ENCODE results near the gene ZDHHC11.
"Not testable (repeated sequence)": the region's sequence is repeated elsewhere in the genome, so short reads cannot be mapped to it uniquely, and the experiment has no call there.

The ZDHHC11 gene

DNA sequence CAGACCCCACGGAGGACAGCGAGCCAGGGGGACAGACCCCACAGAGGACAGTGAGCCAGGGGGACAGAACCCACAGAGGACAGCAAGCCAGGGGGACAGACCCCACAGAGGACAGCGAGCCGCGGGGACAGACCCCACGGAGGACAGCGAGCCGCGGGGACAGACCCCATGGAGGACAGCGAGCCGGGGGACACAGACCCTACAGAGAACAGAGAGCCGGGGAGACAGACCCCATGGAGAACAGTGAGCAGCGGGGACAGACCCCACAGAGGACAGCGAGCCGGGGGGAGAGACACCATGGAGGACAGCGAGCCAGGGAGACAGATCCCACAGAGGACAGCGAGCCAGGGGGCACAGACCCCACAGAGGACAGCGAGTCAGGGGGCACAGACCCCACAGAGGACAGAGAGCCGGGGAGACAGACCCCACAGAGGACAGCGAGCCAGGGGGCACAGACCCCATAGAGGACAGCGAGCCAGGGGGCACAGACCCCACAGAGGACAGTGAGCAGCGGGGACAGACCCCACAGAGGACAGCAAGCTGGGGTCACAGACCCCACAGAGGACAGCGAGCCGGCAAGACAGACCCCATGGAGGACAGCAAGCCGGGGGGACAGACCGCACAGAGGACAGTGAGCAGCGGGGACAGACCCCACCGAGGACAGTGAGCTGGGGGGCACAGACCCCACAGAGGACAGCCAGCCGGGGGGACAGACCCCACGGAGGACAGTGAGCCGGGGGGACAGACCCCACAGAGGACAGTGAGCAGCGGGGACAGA is 4.4 kb upstream of the ZDHHC11 start:
- Histone ChIP-seq H3K4me3 (replicated peaks; ENCODE audit: insufficient read depth, low read length) (no peak overlapping the region), H3K27ac (replicated peaks) (no peak overlapping the region), H3K27me3 (ENCODE audit: insufficient read depth, poor library complexity, severe bottlenecking) (no peaks in the 10 kb centered on the region)
- TF ChIP-seq, protein P1, sequence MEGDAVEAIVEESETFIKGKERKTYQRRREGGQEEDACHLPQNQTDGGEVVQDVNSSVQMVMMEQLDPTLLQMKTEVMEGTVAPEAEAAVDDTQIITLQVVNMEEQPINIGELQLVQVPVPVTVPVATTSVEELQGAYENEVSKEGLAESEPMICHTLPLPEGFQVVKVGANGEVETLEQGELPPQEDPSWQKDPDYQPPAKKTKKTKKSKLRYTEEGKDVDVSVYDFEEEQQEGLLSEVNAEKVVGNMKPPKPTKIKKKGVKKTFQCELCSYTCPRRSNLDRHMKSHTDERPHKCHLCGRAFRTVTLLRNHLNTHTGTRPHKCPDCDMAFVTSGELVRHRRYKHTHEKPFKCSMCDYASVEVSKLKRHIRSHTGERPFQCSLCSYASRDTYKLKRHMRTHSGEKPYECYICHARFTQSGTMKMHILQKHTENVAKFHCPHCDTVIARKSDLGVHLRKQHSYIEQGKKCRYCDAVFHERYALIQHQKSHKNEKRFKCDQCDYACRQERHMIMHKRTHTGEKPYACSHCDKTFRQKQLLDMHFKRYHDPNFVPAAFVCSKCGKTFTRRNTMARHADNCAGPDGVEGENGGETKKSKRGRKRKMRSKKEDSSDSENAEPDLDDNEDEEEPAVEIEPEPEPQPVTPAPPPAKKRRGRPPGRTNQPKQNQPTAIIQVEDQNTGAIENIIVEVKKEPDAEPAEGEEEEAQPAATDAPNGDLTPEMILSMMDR (IDR thresholded peaks at IDR 0.05; ENCODE audit: insufficient read depth, low read length): no peak
- TF ChIP-seq POLR2AphosphoS5 (IDR thresholded peaks at IDR 0.05; ENCODE audit: low read depth) (no peak), REST (IDR thresholded peaks at IDR 0.05; ENCODE audit: insufficient replicate concordance, low read depth) (no peak), SPI1 (IDR thresholded peaks at IDR 0.05; ENCODE audit: borderline replicate concordance, low read depth) (no peak), GABPA (IDR thresholded peaks at IDR 0.05; ENCODE audit: low read depth) (no peak)
- DNase-seq (ENCODE audit: low read depth in 1 of 2, low spot score in 1 of 2): no peak

- Histone ChIP-seq H3K27ac (replicated peaks) (no peak overlapping the region), H3K4me3 (replicated peaks; ENCODE audit: insufficient read depth, low read length) (no peak overlapping the region), H3K27me3 (ENCODE audit: insufficient read depth, poor library complexity, severe bottlenecking) (no peaks in the 10 kb centered on the region)
- no peak for DNase-seq (ENCODE audit: low read depth in 1 of 2, low spot score in 1 of 2)
- no peak for TF ChIP-seq POLR2AphosphoS5 (IDR thresholded peaks at IDR 0.05; ENCODE audit: low read depth)
- no peak for TF ChIP-seq GABPA (IDR thresholded peaks at IDR 0.05; ENCODE audit: low read depth)
- TF ChIP-seq, protein P1 (IDR thresholded peaks at IDR 0.05; ENCODE audit: insufficient read depth, low read length): no peak
- TF ChIP-seq REST (IDR thresholded peaks at IDR 0.05; ENCODE audit: insufficient replicate concordance, low read depth): no peak
- TF ChIP-seq SPI1 (IDR thresholded peaks at IDR 0.05; ENCODE audit: borderline replicate concordance, low read depth): no peak
These were observed 3.4 kb upstream of the ZDHHC11 start for GRCh38 chr5:854217-854616.

- not testable (repeated sequence) for H3K27ac ChIP-seq (replicated peaks); H3K4me3 ChIP-seq (replicated peaks; ENCODE audit: insufficient read depth, low read length); H3K27me3 ChIP-seq (ENCODE audit: insufficient read depth, poor library complexity, severe bottlenecking); DNase-seq (ENCODE audit: low read depth in 1 of 2, low spot score in 1 of 2)
These were observed 2.8 kb upstream of the ZDHHC11 start for GRCh38 chr5:853416-854090.

GRCh38 chr5:852431-853401 is 1.9 kb upstream of the ZDHHC11 start:
- no peak for DNase-seq (ENCODE audit: low read depth in 1 of 2, low spot score in 1 of 2)
- Histone ChIP-seq H3K27me3 (ENCODE audit: insufficient read depth, poor library complexity, severe bottlenecking) (no peaks in the 10 kb centered on the region), H3K4me3 (replicated peaks; ENCODE audit: insufficient read depth, low read length) (no peak overlapping the region), H3K27ac (replicated peaks) (no peak overlapping the region)
- no peak for TF ChIP-seq POLR2AphosphoS5 (IDR thresholded peaks at IDR 0.05; ENCODE audit: low read depth)
- no peak for TF ChIP-seq SPI1 (IDR thresholded peaks at IDR 0.05; ENCODE audit: borderline replicate concordance, low read depth)
- TF ChIP-seq REST (IDR thresholded peaks at IDR 0.05; ENCODE audit: insufficient replicate concordance, low read depth): no peak
- no peak for TF ChIP-seq GABPA (IDR thresholded peaks at IDR 0.05; ENCODE audit: low read depth)
- TF ChIP-seq, protein P1 (IDR thresholded peaks at IDR 0.05; ENCODE audit: insufficient read depth, low read length): no peak
